Measurements from ENCODE around the gene ATP2C1. TPM values are rescaled to one million over a fixed set of nuclear protein-coding genes. Genes with fewer than 3 reads are reported as not detected.

The ATP2C1 gene
- total and polyA plus RNA-seq, 2 donors (not counting 3 experiments of a cell fraction or from before 2014, with no cell fraction given), result 50.1 to 73.3 TPM

- H3K4me2 ChIP-seq (ENCODE audit: insufficient read depth, low read length), result no peak overlapping the region
- H3K9ac ChIP-seq (replicated peaks; ENCODE audit: extremely low read depth, insufficient read depth, low read length), result no peak overlapping the region
- H3K79me2 ChIP-seq (ENCODE audit: control insufficient read depth, insufficient read depth, low read length), result no peaks in the 10 kb centered on the region
- ChIA-PET POLR2A (no interaction called here), CTCF (interaction anchor here (0.6 to 1.1 kb wide), 2 partner anchors 125 to 743 kb away, joined by 3 read pairs; partner anchors contain the start of gene ATP2C1)
- H3K27ac ChIP-seq (ENCODE audit: insufficient read depth, low read depth, low read length), result no peak overlapping the region
- no peaks in the 10 kb centered on the region for H4K20me1 ChIP-seq (replicated peaks; ENCODE audit: control insufficient read depth, extremely low read depth, insufficient read depth, low read length)
- no peaks in the 10 kb centered on the region for H3K9me3 ChIP-seq (replicated peaks; ENCODE audit: control insufficient read depth, insufficient read depth, low read length)
- H2AFZ ChIP-seq (ENCODE audit: low read depth, low read length), result no peak overlapping the region
- no peaks in the 10 kb centered on the region for H3K27me3 ChIP-seq (ENCODE audit: control insufficient read depth in 2 of 2, insufficient read depth in 2 of 2, low read length in 2 of 2)
- H3K9me1 ChIP-seq (replicated peaks; ENCODE audit: control insufficient read depth, extremely low read depth, insufficient read depth, low read length), result no peaks in the 10 kb centered on the region
- no peak overlapping the region for H3K4me3 ChIP-seq (replicated peaks in 1 of 3; ENCODE audit: insufficient read depth in 1 of 3, low read depth in 1 of 3, low read length in 3 of 3)
- peaks cover 6 to 8% of the 10 kb centered on the region in 2 experiments for H3K36me3 ChIP-seq (ENCODE audit: control insufficient read depth in 2 of 2, extremely low read depth in 1 of 2, insufficient read depth in 2 of 2, low read length in 2 of 2)
- DNase-seq (ENCODE audit: low read depth, low spot score), result no peak
- BruUV-seq (replicated peaks), result no TSS peak
- no peak for TF ChIP-seq FOS (IDR thresholded peaks at IDR 0.05; ENCODE audit: borderline replicate concordance, insufficient read depth, low read length)
- TF ChIP-seq MYC (IDR thresholded peaks at IDR 0.05; ENCODE audit: low read depth, low read length), result no peak
- H3K4me1 ChIP-seq (ENCODE audit: control insufficient read depth, extremely low read depth, insufficient read depth, low read length), result no peaks in the 10 kb centered on the region
- intact Hi-C loops (cut with micrococcal nuclease), result no loop called here
- dilution Hi-C loops (cut with MboI; ENCODE audit: extremely low pct_ligation_motif_present, low sequenced_read_pairs), result no loop called here
- no peak for FAIRE-seq
These were observed 125.1 kb downstream of the ATP2C1 start for GRCh38 chr3:131018970-131019369.

GRCh38 chr3:131020122-131020693 is 126.3 kb downstream of the ATP2C1 start:
- Histone ChIP-seq H3K27me3 (ENCODE audit: control insufficient read depth in 2 of 2, insufficient read depth in 2 of 2, low read length in 2 of 2) (no peaks in the 10 kb centered on the region), H3K79me2 (ENCODE audit: control insufficient read depth, insufficient read depth, low read length) (no peaks in the 10 kb centered on the region), H3K9me3 (replicated peaks; ENCODE audit: control insufficient read depth, insufficient read depth, low read length) (no peaks in the 10 kb centered on the region), H4K20me1 (replicated peaks; ENCODE audit: control insufficient read depth, extremely low read depth, insufficient read depth, low read length) (no peaks in the 10 kb centered on the region), H3K9ac (replicated peaks; ENCODE audit: extremely low read depth, insufficient read depth, low read length) (no peak overlapping the region), H3K4me2 (ENCODE audit: insufficient read depth, low read length) (no peak overlapping the region), H3K36me3 (ENCODE audit: control insufficient read depth in 2 of 2, extremely low read depth in 1 of 2, insufficient read depth in 2 of 2, low read length in 2 of 2) (peaks cover 3 to 7% of the 10 kb centered on the region in 2 experiments), H3K27ac (ENCODE audit: insufficient read depth, low read depth, low read length) (no peak overlapping the region), H2AFZ (ENCODE audit: low read depth, low read length) (no peak overlapping the region), H3K4me3 (replicated peaks in 1 of 3; ENCODE audit: insufficient read depth in 1 of 3, low read depth in 1 of 3, low read length in 3 of 3) (no peak overlapping the region), H3K9me1 (replicated peaks; ENCODE audit: control insufficient read depth, extremely low read depth, insufficient read depth, low read length) (no peaks in the 10 kb centered on the region), H3K4me1 (ENCODE audit: control insufficient read depth, extremely low read depth, insufficient read depth, low read length) (no peaks in the 10 kb centered on the region)
- DNase-seq (ENCODE audit: low read depth, low spot score) (no peak), FAIRE-seq (no peak)
- dilution Hi-C loops (cut with MboI; ENCODE audit: extremely low pct_ligation_motif_present, low sequenced_read_pairs), result no loop called here
- CTCF ChIA-PET, result no interaction called here
- BruUV-seq (replicated peaks), result no TSS peak
- no peak for TF ChIP-seq MAX (IDR thresholded peaks at IDR 0.05; ENCODE audit: insufficient read depth, insufficient read length)
- TF ChIP-seq FOS (IDR thresholded peaks at IDR 0.05; ENCODE audit: borderline replicate concordance, insufficient read depth, low read length), result no peak
- no peak for TF ChIP-seq POLR2A (IDR thresholded peaks at IDR 0.05; ENCODE audit: low read depth, low read length)
- TF ChIP-seq JUN (IDR thresholded peaks at IDR 0.05; ENCODE audit: borderline replicate concordance, insufficient read depth, insufficient read length, low read depth), result no peak
- no peak for TF ChIP-seq MYC (IDR thresholded peaks at IDR 0.05; ENCODE audit: low read depth, low read length)
- TF ChIP-seq POLR2AphosphoS5 (IDR thresholded peaks at IDR 0.05; ENCODE audit: insufficient read depth, low read depth, low read length), result no peak
- TF ChIP-seq, protein P1, sequence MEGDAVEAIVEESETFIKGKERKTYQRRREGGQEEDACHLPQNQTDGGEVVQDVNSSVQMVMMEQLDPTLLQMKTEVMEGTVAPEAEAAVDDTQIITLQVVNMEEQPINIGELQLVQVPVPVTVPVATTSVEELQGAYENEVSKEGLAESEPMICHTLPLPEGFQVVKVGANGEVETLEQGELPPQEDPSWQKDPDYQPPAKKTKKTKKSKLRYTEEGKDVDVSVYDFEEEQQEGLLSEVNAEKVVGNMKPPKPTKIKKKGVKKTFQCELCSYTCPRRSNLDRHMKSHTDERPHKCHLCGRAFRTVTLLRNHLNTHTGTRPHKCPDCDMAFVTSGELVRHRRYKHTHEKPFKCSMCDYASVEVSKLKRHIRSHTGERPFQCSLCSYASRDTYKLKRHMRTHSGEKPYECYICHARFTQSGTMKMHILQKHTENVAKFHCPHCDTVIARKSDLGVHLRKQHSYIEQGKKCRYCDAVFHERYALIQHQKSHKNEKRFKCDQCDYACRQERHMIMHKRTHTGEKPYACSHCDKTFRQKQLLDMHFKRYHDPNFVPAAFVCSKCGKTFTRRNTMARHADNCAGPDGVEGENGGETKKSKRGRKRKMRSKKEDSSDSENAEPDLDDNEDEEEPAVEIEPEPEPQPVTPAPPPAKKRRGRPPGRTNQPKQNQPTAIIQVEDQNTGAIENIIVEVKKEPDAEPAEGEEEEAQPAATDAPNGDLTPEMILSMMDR (IDR thresholded peaks at IDR 0.05; ENCODE audit: extremely low read depth in 1 of 2, insufficient read depth in 1 of 2, low read depth in 1 of 2, low read length in 2 of 2), result no peak
- intact Hi-C loops (cut with micrococcal nuclease), result loop anchor here (10.0 kb wide), 1 partner anchor 275 kb away; the partner anchor contains the start of gene PIK3R4
- POLR2A ChIA-PET, result no interaction called here

Data from endothelial cell of umbilical vein (primary cell).